Measurements from ENCODE around the gene WRNIP1.

DNA sequence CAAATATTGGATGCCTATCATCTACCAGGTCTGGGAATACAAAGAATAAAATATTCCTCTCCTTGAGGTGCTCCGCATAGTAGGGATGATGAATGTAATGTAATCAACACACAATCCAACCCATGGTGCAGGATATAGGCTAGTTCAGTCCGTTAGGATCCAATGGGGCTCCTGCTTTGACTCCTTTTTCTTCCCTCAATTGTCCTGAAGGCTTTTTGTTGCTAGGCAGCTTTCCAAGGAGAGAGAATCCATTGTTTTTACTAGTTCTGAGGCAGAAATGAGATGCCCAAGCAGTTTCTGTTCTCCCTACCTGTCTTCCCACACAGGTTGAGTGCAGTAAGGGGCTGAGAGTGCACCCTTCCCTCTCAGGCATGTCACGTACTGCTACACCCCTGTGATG is 12.1 kb downstream of the WRNIP1 start:
- TF ChIP-seq RAD21 (IDR thresholded peaks at IDR 0.05; ENCODE audit: low read depth) (no peak), CREB1 (IDR thresholded peaks at IDR 0.05; ENCODE audit: low read depth) (no peak), EP300 (IDR thresholded peaks at IDR 0.05; ENCODE audit: borderline replicate concordance) (no peak), TAF1 (IDR thresholded peaks at IDR 0.05; ENCODE audit: low read depth) (no peak), EGR1 (IDR thresholded peaks at IDR 0.05) (no peak)

All from Ishikawa (cell line).